GM18951 (cell line): ENCODE measurements around the gene HIVEP2.

ENCODE experiments used
- POLR2A ChIP-seq: IDR thresholded peaks from 4 replicates; pipeline ENCODE4 v1.6.1; 2011; ENCODE audit warnings: mild to moderate bottlenecking; ENCODE audit not compliant: insufficient read length, insufficient read depth; ENCODE audit errors: extremely low read depth
- in situ Hi-C: fragments of 300-500 bp; cut with MboI; formaldehyde crosslinking; loops from one replicate; pipeline ENCODE4 v1.12.0; 2022; ENCODE audit warnings: low sequenced_read_pairs, mixed read lengths, inconsistent platforms; ENCODE audit not compliant: unreplicated experiment

HIVEP2 gene

GRCh38 chr6:142842418-142843261, 102.3 kb downstream of the HIVEP2 start:
- TF ChIP-seq POLR2A = no peak
- in situ Hi-C loops = no loop called here

GRCh38 chr6:142841915-142842314, 103.1 kb downstream of the HIVEP2 start:
- no peak for TF ChIP-seq POLR2A
- in situ Hi-C loops = no loop called here

DNA sequence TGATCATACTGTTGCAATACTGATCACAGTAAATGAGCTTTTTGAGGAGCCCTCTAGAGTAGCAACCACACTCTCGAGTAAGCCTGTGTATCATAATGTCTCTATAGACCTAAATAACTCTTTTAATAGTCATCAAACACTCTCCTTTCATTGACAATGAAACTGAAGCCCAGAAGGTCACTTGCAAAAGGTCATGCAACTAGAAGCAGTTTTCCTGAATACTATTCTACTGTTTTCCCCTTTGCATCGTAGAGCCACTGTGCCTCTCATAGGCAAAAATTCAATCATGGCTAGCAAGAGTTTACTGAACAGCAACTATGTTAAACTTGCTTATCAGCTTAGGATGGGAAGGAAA, 105.3 kb downstream of the HIVEP2 start:
- in situ Hi-C loops = no loop called here
- no peak for TF ChIP-seq POLR2A

- TF ChIP-seq POLR2A = no peak
- in situ Hi-C loops = no loop called here
Measured at GRCh38 chr6:142838821-142839685, 105.9 kb downstream of the HIVEP2 start.

GRCh38 chr6:142835787-142836535, 109.0 kb downstream of the HIVEP2 start:
- in situ Hi-C loops = no loop called here
- TF ChIP-seq POLR2A = no peak

DNA sequence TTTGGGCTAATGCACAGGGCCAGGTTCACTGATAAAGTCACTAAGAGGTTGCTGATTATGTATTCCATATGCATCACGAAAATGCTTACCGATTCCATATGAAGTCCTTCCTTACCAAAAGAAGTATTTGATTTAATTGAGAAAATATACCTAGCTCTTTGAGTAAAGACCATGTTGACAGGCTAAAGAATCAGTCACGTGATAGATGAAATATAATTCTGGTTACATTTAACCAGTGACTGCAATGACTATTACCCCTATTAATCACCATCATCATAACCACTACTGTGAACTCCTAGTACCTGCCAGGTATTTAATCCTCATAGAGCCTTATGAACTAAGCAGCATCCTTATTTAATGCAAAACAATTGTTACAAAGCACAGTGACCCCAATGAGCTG, 110.1 kb downstream of the HIVEP2 start:
- TF ChIP-seq POLR2A = no peak
- in situ Hi-C loops = no loop called here

DNA sequence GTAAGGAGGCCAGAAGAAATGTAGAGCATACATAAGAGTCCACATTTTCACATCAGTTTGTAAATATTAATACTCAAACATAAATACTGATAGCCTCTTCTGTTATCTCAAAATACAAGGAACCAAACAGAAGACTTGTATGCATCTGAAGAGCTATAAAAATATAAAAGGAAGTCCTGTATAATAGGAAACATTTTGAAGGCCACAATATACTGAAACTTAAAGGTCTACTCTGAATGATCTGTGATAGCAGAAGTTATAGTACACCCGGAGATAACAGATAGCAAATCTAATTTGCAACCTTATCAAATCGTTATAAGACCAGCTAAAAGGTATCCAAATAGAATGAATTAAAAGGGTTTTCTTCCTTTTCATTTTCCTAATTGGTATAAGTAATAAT, 111.2 kb downstream of the HIVEP2 start:
- in situ Hi-C loops = no loop called here
- no peak for TF ChIP-seq POLR2A

- no peak for TF ChIP-seq POLR2A
- in situ Hi-C loops = no loop called here
Measured at GRCh38 chr6:142833054-142833453, 111.9 kb downstream of the HIVEP2 start.

DNA sequence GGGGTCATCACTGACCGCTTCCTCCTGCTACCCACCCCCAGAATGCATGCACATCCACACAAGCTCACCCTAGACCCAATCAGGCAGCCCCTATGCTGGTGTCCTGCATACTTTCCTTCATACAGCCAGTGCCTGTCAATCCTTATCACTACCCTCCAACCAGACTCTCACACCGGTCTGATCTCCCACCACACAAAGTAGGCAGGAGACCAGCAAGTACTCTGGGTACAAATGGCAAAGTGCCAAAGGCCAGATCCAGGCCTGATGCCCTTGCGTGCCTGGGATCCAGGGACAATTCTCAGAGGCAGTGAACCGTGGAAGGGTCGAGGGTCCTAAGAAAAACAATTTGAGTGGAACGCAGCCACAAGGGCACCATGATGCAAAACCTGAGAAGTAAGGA, 114.2 kb downstream of the HIVEP2 start:
- in situ Hi-C loops = no loop called here
- TF ChIP-seq POLR2A = no peak

DNA sequence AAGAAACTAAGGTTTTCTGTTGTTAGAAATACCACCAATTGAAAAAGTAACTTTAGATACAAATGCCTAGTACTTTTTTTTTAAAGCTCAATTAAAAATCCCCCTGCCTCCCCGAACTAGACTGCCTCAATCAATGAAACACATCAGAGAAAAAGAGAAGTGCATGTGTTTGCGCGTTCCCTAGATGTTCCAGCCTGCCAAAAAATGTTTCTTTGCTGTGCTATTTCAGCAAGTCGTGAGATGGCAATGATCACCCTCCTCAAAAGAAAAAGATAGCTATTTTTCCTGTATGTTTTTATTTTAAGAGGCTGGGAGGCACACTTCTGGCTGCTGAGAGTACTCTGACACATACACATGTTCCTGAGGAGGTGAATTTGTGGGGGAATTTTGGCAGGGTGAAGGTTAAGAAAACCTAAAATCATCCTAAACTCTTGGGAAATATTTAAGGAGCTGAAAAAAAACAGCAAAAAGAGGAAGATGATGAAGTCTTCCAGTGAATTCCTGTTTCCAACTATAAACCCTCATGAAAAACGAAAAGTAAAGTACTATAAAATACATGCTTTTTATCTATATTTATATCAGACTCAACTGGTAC, 114.8 kb downstream of the HIVEP2 start:
- in situ Hi-C loops = no loop called here
- TF ChIP-seq POLR2A = no peak

GRCh38 chr6:142829556-142829955, 115.4 kb downstream of the HIVEP2 start:
- no peak for TF ChIP-seq POLR2A
- in situ Hi-C loops = no loop called here

DNA sequence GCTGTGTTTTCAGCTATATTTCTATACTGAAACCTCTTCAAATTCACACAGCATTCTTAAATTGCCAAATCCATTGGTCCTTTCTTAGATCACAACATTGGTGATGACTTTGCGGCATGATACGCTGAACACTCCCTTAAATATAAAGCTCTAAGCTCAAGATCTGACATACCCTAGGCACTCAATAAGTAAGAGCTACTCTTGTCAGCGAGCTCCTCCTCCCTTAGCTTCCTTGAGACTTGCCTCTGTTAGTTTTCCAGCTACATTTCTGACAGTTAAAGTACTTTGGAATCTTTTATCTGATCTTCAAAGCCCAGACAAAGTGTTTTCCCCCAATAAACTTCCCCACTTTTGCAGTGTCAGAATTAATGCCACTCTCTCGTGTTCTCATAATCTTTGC, 117.0 kb downstream of the HIVEP2 start:
- in situ Hi-C loops = no loop called here
- no peak for TF ChIP-seq POLR2A

DNA sequence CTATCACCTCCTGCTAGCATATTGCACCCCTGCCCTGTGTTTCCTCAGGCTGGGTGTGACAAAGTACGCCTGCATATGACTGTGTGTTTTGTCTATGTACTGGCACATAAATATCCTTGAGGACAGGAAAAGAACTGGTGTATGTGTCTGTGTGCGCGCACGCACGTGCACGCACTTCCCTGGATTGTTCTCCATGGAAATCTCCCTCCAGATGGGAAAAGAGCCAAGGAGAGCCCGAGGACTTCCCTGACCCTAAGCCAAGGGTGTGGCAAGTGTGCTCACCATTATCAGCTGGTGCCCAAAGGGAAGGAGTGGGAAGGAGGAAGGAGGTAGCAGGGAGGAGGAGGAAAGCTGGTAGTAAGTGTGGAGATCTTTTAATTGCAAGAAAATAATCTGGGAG, 117.6 kb downstream of the HIVEP2 start:
- TF ChIP-seq POLR2A = no peak
- in situ Hi-C loops = no loop called here

DNA sequence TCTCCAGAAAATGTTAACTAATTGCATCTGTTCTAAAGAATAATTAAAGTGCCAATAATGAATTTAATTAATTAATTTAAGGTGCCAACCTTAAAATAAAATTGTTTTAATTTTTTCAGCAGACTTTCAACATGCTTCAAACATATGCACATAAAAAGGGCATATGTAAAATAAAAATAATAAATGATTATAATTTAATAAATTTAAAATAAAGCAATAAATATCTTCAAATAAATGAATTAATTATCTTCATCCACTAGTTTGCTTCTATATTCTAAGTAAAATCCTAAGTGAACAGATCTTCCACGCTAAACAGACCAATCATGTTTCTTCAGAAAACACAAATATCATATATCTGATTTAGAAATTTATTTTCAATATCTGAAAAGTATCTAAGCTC, 119.2 kb downstream of the HIVEP2 start:
- no peak for TF ChIP-seq POLR2A
- in situ Hi-C loops = no loop called here
